B cell (primary cell): ENCODE measurements around the gene MAN1A1. TPM values are rescaled to one million over a fixed set of nuclear protein-coding genes. Genes with fewer than 3 reads are reported as not detected.

Source experiments
- ATAC-seq: fragments of 200-7000 bp; cut with Tn5 transposase; one replicate; pipeline ENCODE4 v1.10.0; 2021; ENCODE audit warnings: low read depth, mild to moderate bottlenecking, moderate number of reproducible peaks, moderate library complexity
- CTCF ChIA-PET: fragments of 350-600 bp; sonication (Branson Sonifier 250); formaldehyde crosslinking; loops from one replicate; lab custom pipeline; 2021; ENCODE audit warnings: antibody characterized with exemption, inconsistent platforms; lab: Charles Lee
- POLR2A ChIA-PET: fragments of 350-600 bp; sonication (Branson Sonifier 250); formaldehyde crosslinking; loops from one replicate; lab custom pipeline; 2021; ENCODE audit warnings: antibody characterized with exemption; lab: Charles Lee
- DNase-seq: peaks from one replicate; pipeline ENCODE4 v3.0.0; 2013
- H2AFZ ChIP-seq: 2 replicates; pipeline ENCODE4 v1.6.1; 2012; ENCODE audit warnings: mild to moderate bottlenecking, low read depth, low read length; ENCODE audit not compliant: insufficient read depth, poor library complexity, severe bottlenecking
- H3K27ac ChIP-seq, 2 donors: 1 replicate in 1 of 2; 2 replicates in 1 of 2; pipeline ENCODE4 v1.5.1; 2012 to 2013; ENCODE audit warnings: low read length in 2 of 2, mild to moderate bottlenecking in 2 of 2, moderate library complexity in 1 of 2
- H3K27me3 ChIP-seq, 4 experiments: fragments of 200-600 bp in 1 of 4; sonication (generic) in 1 of 4; replicated peaks in 1 of 4; 1 replicate in 2 of 4; 2 replicates in 2 of 4; pipeline versions ENCODE4 v1.6.1 to v1.7.0; 2013 to 2016; ENCODE audit warnings: low read length in 3 of 4, mild to moderate bottlenecking in 2 of 4, mixed read lengths in 1 of 4, moderate library complexity in 1 of 4; ENCODE audit not compliant: insufficient read depth in 4 of 4, control insufficient read depth in 3 of 4; ENCODE audit errors: control extremely low read depth in 1 of 4
- H3K36me3 ChIP-seq, 2 experiments: replicated peaks in 1 of 2; 1 replicate in 1 of 2; 2 replicates in 1 of 2; pipeline versions ENCODE4 v1.6.1 to v1.7.1; 2013; ENCODE audit warnings: low read length in 1 of 2; ENCODE audit not compliant: insufficient read depth in 2 of 2, control insufficient read depth in 1 of 2; ENCODE audit errors: control extremely low read depth in 1 of 2, extremely low read depth in 1 of 2
- H3K4me1 ChIP-seq, 2 donors: fragments of 200-600 bp in 1 of 2; sonication (generic) in 1 of 2; 1 replicate in 1 of 2; 2 replicates in 1 of 2; pipeline versions ENCODE4 v1.5.1 to v1.6.1; 2013 to 2017; ENCODE audit warnings: low read length in 2 of 2; ENCODE audit not compliant: control insufficient read depth in 2 of 2, insufficient read depth in 2 of 2
- H3K4me2 ChIP-seq: replicated peaks from 2 replicates; pipeline ENCODE3; 2012; ENCODE audit warnings: mild to moderate bottlenecking, low read depth, low read length; ENCODE audit not compliant: poor library complexity, severe bottlenecking
- H3K4me3 ChIP-seq, 5 experiments: fragments of 200-600 bp in 1 of 5; sonication (generic) in 1 of 5; 1 replicate in 3 of 5; 2 replicates in 2 of 5; pipeline versions ENCODE4 v1.5.1 to v1.7.0; 2011 to 2016; ENCODE audit warnings: low read length in 4 of 5, mild to moderate bottlenecking in 4 of 5, low read depth in 2 of 5, control low read depth in 1 of 5, moderate library complexity in 1 of 5; ENCODE audit not compliant: insufficient read depth in 1 of 5; ENCODE audit errors: control extremely low read depth in 1 of 5, extremely low read depth in 1 of 5
- H3K79me2 ChIP-seq: fragments of 200-600 bp; sonication (generic); one replicate; pipeline ENCODE4 v1.6.0; 2016; ENCODE audit warnings: low read length; ENCODE audit not compliant: control insufficient read depth, insufficient read depth
- H3K9ac ChIP-seq: fragments of 200-600 bp; sonication (generic); 2 replicates; pipeline ENCODE4 v1.6.1; 2017; ENCODE audit warnings: mild to moderate bottlenecking, low read length, moderate library complexity
- H3K9me3 ChIP-seq, 3 donors: one replicate each; pipeline versions ENCODE4 v1.6.1 to v1.7.1; 2013; ENCODE audit warnings: low read length in 2 of 3; ENCODE audit not compliant: control insufficient read depth in 2 of 3, insufficient read depth in 1 of 3; ENCODE audit errors: control extremely low read depth in 1 of 3
- H4K20me1 ChIP-seq: 2 replicates; pipeline ENCODE4 v1.6.0; 2012; ENCODE audit warnings: mild to moderate bottlenecking, low read length; ENCODE audit not compliant: insufficient read depth, control insufficient read depth, poor library complexity, severe bottlenecking
- H3K27ac Mint-ChIP-seq: one replicate; pipeline ENCODE4 v1.8.0; 2021; ENCODE audit warnings: mixed read lengths
- H3K27me3 Mint-ChIP-seq: one replicate; pipeline ENCODE4 v1.8.0; 2021; ENCODE audit warnings: mixed read lengths
- H3K4me1 Mint-ChIP-seq: one replicate; pipeline ENCODE4 v1.8.0; 2021; ENCODE audit warnings: mixed read lengths
- H3K4me3 Mint-ChIP-seq: one replicate; pipeline ENCODE4 v1.8.0; 2021; ENCODE audit warnings: mixed read lengths
- H3K9me3 Mint-ChIP-seq: one replicate; pipeline ENCODE4 v1.8.0; 2022; ENCODE audit warnings: mixed read lengths; ENCODE audit not compliant: insufficient read depth
- EZH2 ChIP-seq: IDR thresholded peaks from 2 replicates; pipeline ENCODE4 v1.6.1; 2012; ENCODE audit warnings: borderline replicate concordance, low read depth, mild to moderate bottlenecking, moderate library complexity, low read length; ENCODE audit not compliant: insufficient read depth, poor library complexity, severe bottlenecking
- WGBS: methylation state at CpG from one replicate; pipeline ENCODE4 v1.1.5; 2013; ENCODE audit warnings: missing lambda C conversion rate; ENCODE audit not compliant: insufficient coverage; 5-methylcytosine and 5-hydroxymethylcytosine counted together
- intact Hi-C: fragments of 100-400 bp; cut with micrococcal nuclease; formaldehyde crosslinking; loops from one replicate; pipeline ENCODE4 v1.10.0; 2022
- polyA plus RNA-seq: library from polyadenylated mRNA; depleted of rRNA; stranded (reverse); fragments of >200 nt; gene quantifications from 2 replicates; pipeline ENCODE4 v1.2.3, GENCODE V29; 2012
- total RNA-seq, 2 donors: library from RNA; stranded (reverse); fragments of 120-200 nt in 1 of 2; gene quantifications; 1 replicate in 1 of 2; 2 replicates in 1 of 2; pipeline versions ENCODE4 v1.2.3 to v1.2.4, GENCODE V29; 2013 to 2022
- TF ChIP-seq, protein P1 (sequence below): fragments of 200-600 bp; IDR thresholded peaks from one replicate; pipeline ENCODE4 v1.8.0; 2022; ENCODE audit warnings: antibody characterized with exemption, mild to moderate bottlenecking

Gene MAN1A1
- total and polyA plus RNA-seq, 2 donors (not counting 1 experiment from before 2014, with no cell fraction given): 5.1 to 31.7 TPM

DNA sequence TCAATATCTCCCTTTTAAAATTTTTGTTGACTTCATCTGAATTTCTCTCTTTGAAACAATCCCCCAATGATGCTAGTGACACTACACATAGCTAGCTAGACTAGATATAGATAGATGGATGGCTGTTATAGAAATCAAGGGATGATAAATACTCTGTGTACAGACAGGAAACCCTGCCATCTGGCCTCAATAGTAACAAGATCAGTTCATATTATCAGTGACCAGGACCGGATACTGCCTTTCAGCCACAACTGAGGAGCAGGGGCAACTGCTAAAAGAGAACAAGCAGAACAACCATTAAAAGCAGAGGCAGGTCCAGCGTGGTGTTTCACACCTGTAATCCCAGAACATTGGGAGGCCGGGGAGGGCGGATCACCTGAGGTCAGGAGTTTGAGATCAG, 152.8 kb downstream of the MAN1A1 start:
- Mint-ChIP-seq H3K9me3 (no peaks in the 10 kb centered on the region), H3K4me3 (no peak overlapping the region), H3K27me3 (no peaks in the 10 kb centered on the region), H3K4me1 (no peaks in the 10 kb centered on the region), H3K27ac (no peak overlapping the region)
- Histone ChIP-seq H3K4me2 (no peak overlapping the region), H3K9me3 (no peaks in the 10 kb centered on the region), H3K4me3 (no peak overlapping the region), H4K20me1 (no peaks in the 10 kb centered on the region), H2AFZ (no peak overlapping the region), H3K36me3 (peaks cover 2 to 13% of the 10 kb centered on the region in 2 experiments), H3K27me3 (no peaks in the 10 kb centered on the region), H3K4me1 (no peaks in the 10 kb centered on the region), H3K27ac (no peak overlapping the region), H3K9ac (no peak overlapping the region), H3K79me2 (no peaks in the 10 kb centered on the region)
- TF ChIP-seq EZH2: no peak
- TF ChIP-seq, protein P1, sequence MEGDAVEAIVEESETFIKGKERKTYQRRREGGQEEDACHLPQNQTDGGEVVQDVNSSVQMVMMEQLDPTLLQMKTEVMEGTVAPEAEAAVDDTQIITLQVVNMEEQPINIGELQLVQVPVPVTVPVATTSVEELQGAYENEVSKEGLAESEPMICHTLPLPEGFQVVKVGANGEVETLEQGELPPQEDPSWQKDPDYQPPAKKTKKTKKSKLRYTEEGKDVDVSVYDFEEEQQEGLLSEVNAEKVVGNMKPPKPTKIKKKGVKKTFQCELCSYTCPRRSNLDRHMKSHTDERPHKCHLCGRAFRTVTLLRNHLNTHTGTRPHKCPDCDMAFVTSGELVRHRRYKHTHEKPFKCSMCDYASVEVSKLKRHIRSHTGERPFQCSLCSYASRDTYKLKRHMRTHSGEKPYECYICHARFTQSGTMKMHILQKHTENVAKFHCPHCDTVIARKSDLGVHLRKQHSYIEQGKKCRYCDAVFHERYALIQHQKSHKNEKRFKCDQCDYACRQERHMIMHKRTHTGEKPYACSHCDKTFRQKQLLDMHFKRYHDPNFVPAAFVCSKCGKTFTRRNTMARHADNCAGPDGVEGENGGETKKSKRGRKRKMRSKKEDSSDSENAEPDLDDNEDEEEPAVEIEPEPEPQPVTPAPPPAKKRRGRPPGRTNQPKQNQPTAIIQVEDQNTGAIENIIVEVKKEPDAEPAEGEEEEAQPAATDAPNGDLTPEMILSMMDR: no peak
- WGBS: 82% methylated on average over 4 of the region's 4 CpGs
- no peak for DNase-seq
- intact Hi-C loops: no loop called here
- CTCF ChIA-PET: no interaction called here
- POLR2A ChIA-PET: no interaction called here
- no peak for ATAC-seq

DNA sequence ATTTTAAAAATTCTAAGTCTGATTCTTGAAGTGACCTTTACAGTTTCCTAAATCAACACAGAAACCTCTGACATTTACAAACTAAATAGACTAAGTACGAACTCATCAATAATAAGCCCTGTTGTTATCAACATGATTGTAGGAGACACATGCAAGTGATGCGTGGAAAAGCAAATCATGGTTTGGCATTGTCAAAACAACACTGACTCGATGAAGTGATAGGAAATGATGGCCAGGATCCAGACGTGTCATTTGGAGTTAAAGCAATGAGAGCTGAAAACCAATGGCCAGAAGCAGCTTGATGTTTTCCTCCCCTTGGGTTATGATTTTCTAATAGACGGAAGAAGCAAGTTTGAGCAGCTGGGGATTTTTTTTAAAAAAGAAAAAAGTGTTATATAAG, 153.7 kb downstream of the MAN1A1 start:
- DNase-seq: no peak
- H2AFZ ChIP-seq: no peak overlapping the region
- H3K27me3 ChIP-seq: no peaks in the 10 kb centered on the region
- H3K27ac ChIP-seq: no peak overlapping the region
- H3K4me2 ChIP-seq: no peak overlapping the region
- no peaks in the 10 kb centered on the region for H3K9me3 ChIP-seq
- intact Hi-C loops: no loop called here
- ATAC-seq: no peak
- no peaks in the 10 kb centered on the region for H3K9me3 Mint-ChIP-seq
- no peaks in the 10 kb centered on the region for H3K4me1 ChIP-seq
- 95% methylated on average over 4 of the region's 5 CpGs for WGBS
- TF ChIP-seq, protein P1: no peak
- TF ChIP-seq EZH2: no peak
- H3K79me2 ChIP-seq: no peaks in the 10 kb centered on the region
- no peaks in the 10 kb centered on the region for H3K4me1 Mint-ChIP-seq
- H3K36me3 ChIP-seq: peaks cover 3 to 13% of the 10 kb centered on the region in 2 experiments
- no peaks in the 10 kb centered on the region for H3K27me3 Mint-ChIP-seq
- POLR2A ChIA-PET: no interaction called here
- H3K4me3 ChIP-seq: no peak overlapping the region
- CTCF ChIA-PET: no interaction called here
- no peak overlapping the region for H3K4me3 Mint-ChIP-seq
- H3K27ac Mint-ChIP-seq: no peak overlapping the region
- no peak overlapping the region for H3K9ac ChIP-seq
- no peaks in the 10 kb centered on the region for H4K20me1 ChIP-seq
